K562 (cell line): ENCODE data around the gene SHROOM3. TPM values are rescaled to one million over a fixed set of nuclear protein-coding genes. Genes with fewer than 3 reads are reported as not detected.

ENCODE experiments used
- ATAC-seq: fragments of 200-7000 bp; cut with Tn5 transposase; 3 replicates; pipeline ENCODE4 v1.9.1; 2020; ENCODE audit warnings: moderate library complexity
- BruUV-seq: library from RNA; stranded (reverse); fragments of 400-500 nt; replicated peaks from 2 replicates; lab custom pipeline; 2021; lab: Mats Ljungman, UMichigan
- CTCF ChIA-PET: fragments of 300-600 bp; formaldehyde crosslinking; extraction: SDS; loops from one replicate; lab custom pipeline; 2021; ENCODE audit warnings: low intra/inter-chr PET ratio; lab: Yijun Ruan, JAX
- POLR2A ChIA-PET: fragments of 300-600, 350-650 bp; sonication (Branson Sonifier 250); formaldehyde crosslinking; extraction: SDS; loops from one replicate; lab custom pipeline; 2021; ENCODE audit warnings: antibody characterized with exemption, inconsistent platforms; lab: Yijun Ruan, JAX
- DNase-seq, 4 experiments: peaks; one replicate each; pipeline versions ENCODE4 v3.0.0 to v3.0.0-alpha.2; 2011 to 2018; ENCODE audit warnings: low spot score in 3 of 4, mixed read lengths in 3 of 4; ENCODE audit errors: extremely low read depth in 1 of 4
- FAIRE-seq: peaks from 2 replicates; lab custom pipeline; 2011; peaks lifted over from hg19 to GRCh38; lab: Jason Lieb, UNC
- H2AFZ ChIP-seq: 2 replicates; pipeline ENCODE4 v1.6.0; 2011; ENCODE audit warnings: low read depth, low read length, control low read depth, inconsistent platforms
- H3K27ac ChIP-seq: fragments of 200-600 bp; 3 replicates; pipeline ENCODE4 v1.8.0; 2011; ENCODE audit warnings: low read depth, mild to moderate bottlenecking, control low read depth, inconsistent platforms, low read length, moderate library complexity, mixed read lengths; ENCODE audit errors: extremely low read depth
- H3K27me3 ChIP-seq, 2 experiments: fragments of 300-600 bp in 1 of 2; 2 replicates in 1 of 2; 3 replicates in 1 of 2; pipeline versions ENCODE4 v1.6.0 to v1.8.0; 2011; ENCODE audit warnings: inconsistent platforms in 2 of 2, low read length in 2 of 2, mild to moderate bottlenecking in 1 of 2, mixed read lengths in 1 of 2, moderate library complexity in 1 of 2; ENCODE audit not compliant: control insufficient read depth in 2 of 2, insufficient read depth in 2 of 2
- H3K36me3 ChIP-seq: fragments of 300-600 bp; 3 replicates; pipeline ENCODE4 v1.8.0; 2011; ENCODE audit warnings: mild to moderate bottlenecking, low read length, inconsistent platforms; ENCODE audit not compliant: control insufficient read depth, insufficient read depth
- H3K4me1 ChIP-seq, 2 experiments: fragments of 200-600 bp in 1 of 2; replicated peaks in 1 of 2; 2 replicates in 1 of 2; 3 replicates in 1 of 2; pipeline versions ENCODE4 v1.5.1 to v1.8.0; 2011; ENCODE audit warnings: inconsistent platforms in 2 of 2, low read length in 2 of 2, mild to moderate bottlenecking in 1 of 2, mixed read lengths in 1 of 2, moderate library complexity in 1 of 2; ENCODE audit not compliant: control insufficient read depth in 2 of 2, insufficient read depth in 2 of 2
- H3K4me2 ChIP-seq: 2 replicates; pipeline ENCODE4 v1.6.1; 2011; ENCODE audit warnings: low read length, control low read depth, inconsistent platforms, mixed read lengths; ENCODE audit not compliant: insufficient read depth
- H3K4me3 ChIP-seq: fragments of 200-600 bp; sonication (generic), shearing (Covaris generic); 2 replicates; pipeline ENCODE4 v1.5.1; 2016; ENCODE audit warnings: control low read depth, inconsistent platforms
- H3K79me2 ChIP-seq: fragments of 200-600 bp; 3 replicates; pipeline ENCODE4 v1.8.0; 2011; ENCODE audit warnings: low read length, inconsistent platforms; ENCODE audit not compliant: control insufficient read depth, insufficient read depth
- H3K9ac ChIP-seq, 2 experiments: 2 replicates each; pipeline versions ENCODE4 v1.6.0 to v1.6.1; 2011; ENCODE audit warnings: low read depth in 2 of 2, low read length in 2 of 2, control low read depth in 1 of 2, inconsistent platforms in 1 of 2, mild to moderate bottlenecking in 1 of 2, mixed read lengths in 1 of 2; ENCODE audit not compliant: insufficient read depth in 1 of 2
- H3K9me1 ChIP-seq: one replicate; pipeline ENCODE4 v1.6.0; 2011; ENCODE audit warnings: inconsistent platforms, mild to moderate bottlenecking, low read length, moderate library complexity; ENCODE audit not compliant: control insufficient read depth, insufficient read depth
- H3K9me3 ChIP-seq: replicated peaks from 2 replicates; pipeline ENCODE4 v1.5.1; 2011; ENCODE audit warnings: low read depth, low read length, inconsistent platforms; ENCODE audit not compliant: control insufficient read depth, insufficient read depth
- H4K20me1 ChIP-seq: replicated peaks from 2 replicates; pipeline ENCODE4 v1.6.1; 2011; ENCODE audit warnings: low read length, inconsistent platforms, mixed read lengths; ENCODE audit not compliant: control insufficient read depth, insufficient read depth
- HMG20B ChIP-seq: fragments of 250-450 bp; sonication (Bioruptor Pico); IDR thresholded peaks from 2 replicates; pipeline ENCODE4 v1.5.0; 2021; ENCODE audit warnings: mild to moderate bottlenecking
- KAT8 ChIP-seq: fragments of 450-650 bp; IDR thresholded peaks from 2 replicates; pipeline ENCODE4 v1.6.1; 2016; ENCODE audit warnings: low read depth, mild to moderate bottlenecking
- PCBP1 ChIP-seq: fragments of 200-400 bp; formaldehyde crosslinking; IDR thresholded peaks from 2 replicates; pipeline ENCODE4 v1.6.1; 2018; ENCODE audit warnings: mild to moderate bottlenecking, low read depth, low read length; ENCODE audit not compliant: poor library complexity, severe bottlenecking
- RAD51 ChIP-seq: fragments of 450-650 bp; IDR thresholded peaks from 2 replicates; pipeline ENCODE4 v1.7.1; 2016; ENCODE audit warnings: low read depth, mild to moderate bottlenecking, borderline replicate concordance
- RBM14 ChIP-seq: fragments of 200-400 bp; formaldehyde crosslinking; IDR thresholded peaks from 2 replicates; pipeline ENCODE4 v1.6.1; 2018; ENCODE audit warnings: low read depth, mild to moderate bottlenecking, low read length, moderate library complexity, borderline replicate concordance; ENCODE audit not compliant: insufficient read depth
- SMAD1 ChIP-seq: fragments of 150-350 bp; IDR thresholded peaks from 2 replicates; pipeline ENCODE4 v1.6.1; 2014; ENCODE audit warnings: low read length, low read depth; ENCODE audit not compliant: partially characterized antibody
- ZNF431 ChIP-seq: sonication (generic); formaldehyde crosslinking; IDR thresholded peaks from 2 replicates; pipeline ENCODE4 v1.8.0; 2022; ENCODE audit warnings: mild to moderate bottlenecking, missing genetic modification reagents
- WGBS: fragments of 100-300 bp; shearing (Covaris generic); methylation state at CpG from one replicate; pipeline ENCODE4 v1.1.6; 2016; ENCODE audit warnings: low coverage, mixed read lengths; ENCODE audit not compliant: insufficient coverage; ENCODE audit errors: missing lambda C conversion rate; 5-methylcytosine and 5-hydroxymethylcytosine counted together
- in situ Hi-C: fragments of 300-500 bp; cut with MboI; formaldehyde crosslinking; loops from 4 replicates; pipeline ENCODE4 v1.15.0; 2018; ENCODE audit warnings: inconsistent platforms, mixed read lengths
- intact Hi-C: fragments of 100-400 bp; cut with micrococcal nuclease; formaldehyde crosslinking; loops from 2 replicates; pipeline ENCODE4 v1.14.2; 2022
- polyA plus RNA-seq, 8 experiments: library from polyadenylated mRNA; depleted of rRNA in 4 of 8; stranded (reverse) in 5 of 8; unstranded in 3 of 8; fragments of >200 nt; fragmentation: Nextera tagmentation in 2 of 8; fragmentation: Illumina TruSeq in 1 of 8; extraction: Ambion mirVana in 2 of 8; extraction: Trizol in 1 of 8; gene quantifications; 2 replicates each; pipeline versions ENCODE4 v1.2.1 to v1.2.3, GENCODE V29; 2011 to 2014; ENCODE audit warnings: inconsistent platforms in 1 of 8, missing spikeins in 1 of 8
- total RNA-seq, 7 experiments: library from RNA; depleted of rRNA in 6 of 7; stranded (reverse); fragments of >200 nt in 6 of 7; fragmentation: Illumina TruSeq in 2 of 7; extraction: Trizol in 2 of 7; gene quantifications; 2 replicates each; pipeline versions ENCODE4 v1.2.1 to v1.2.3, GENCODE V29; 2011 to 2021; ENCODE audit warnings: low replicate concordance in 1 of 7
- TF ChIP-seq, protein P1 (sequence below), 2 experiments: fragments of 450-650 bp; conservative IDR thresholded peaks; 2 replicates each; pipeline ENCODE4 v1.6.1; 2017; ENCODE audit warnings: mild to moderate bottlenecking in 2 of 2, moderate library complexity in 2 of 2
- TF ChIP-seq, protein P2 (sequence below), 2 experiments: IDR thresholded peaks in 1 of 2; conservative IDR thresholded peaks in 1 of 2; 2 replicates each; pipeline ENCODE4 v1.6.1; 2016; ENCODE audit warnings: low read depth in 2 of 2, mild to moderate bottlenecking in 1 of 2, missing compliant biosample characterization in 1 of 2, missing genetic modification characterization in 1 of 2, moderate library complexity in 1 of 2
- TF ChIP-seq, protein P3 (sequence below): fragments of 450-650 bp; IDR thresholded peaks from 2 replicates; pipeline ENCODE4 v1.6.1; 2017; ENCODE audit warnings: mild to moderate bottlenecking, moderate library complexity

SHROOM3 gene
- total and polyA plus RNA-seq, 9 of the 15 experiments (the other 6 are each of a cell fraction or from before 2014, with no cell fraction given), result 0.01 to 0.07 TPM; not detected in 7

DNA sequence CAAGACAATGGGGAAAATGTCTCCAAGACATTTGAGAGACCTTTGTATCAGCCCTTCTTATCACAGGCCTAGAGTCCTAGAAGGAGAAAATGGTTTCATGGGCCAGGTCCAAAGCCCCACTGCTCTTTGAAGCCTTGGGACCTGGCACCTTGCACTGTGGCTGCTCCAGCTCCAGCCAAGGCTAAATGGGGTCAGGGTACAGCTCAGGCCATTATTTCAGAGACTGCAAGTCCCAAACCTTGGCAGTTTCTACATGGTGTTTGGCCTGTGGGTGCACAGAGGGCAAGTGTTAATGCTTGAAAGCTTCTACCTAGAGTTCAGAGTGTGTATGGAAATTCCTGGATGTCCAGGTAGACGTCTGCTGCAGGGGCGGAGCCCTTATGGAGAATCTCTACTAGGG is 28.5 kb downstream of the SHROOM3 start:
- H3K4me3 ChIP-seq, result no peak overlapping the region
- DNase-seq (no peak), FAIRE-seq (no peak), ATAC-seq (no peak)
- TF ChIP-seq, protein P1, sequence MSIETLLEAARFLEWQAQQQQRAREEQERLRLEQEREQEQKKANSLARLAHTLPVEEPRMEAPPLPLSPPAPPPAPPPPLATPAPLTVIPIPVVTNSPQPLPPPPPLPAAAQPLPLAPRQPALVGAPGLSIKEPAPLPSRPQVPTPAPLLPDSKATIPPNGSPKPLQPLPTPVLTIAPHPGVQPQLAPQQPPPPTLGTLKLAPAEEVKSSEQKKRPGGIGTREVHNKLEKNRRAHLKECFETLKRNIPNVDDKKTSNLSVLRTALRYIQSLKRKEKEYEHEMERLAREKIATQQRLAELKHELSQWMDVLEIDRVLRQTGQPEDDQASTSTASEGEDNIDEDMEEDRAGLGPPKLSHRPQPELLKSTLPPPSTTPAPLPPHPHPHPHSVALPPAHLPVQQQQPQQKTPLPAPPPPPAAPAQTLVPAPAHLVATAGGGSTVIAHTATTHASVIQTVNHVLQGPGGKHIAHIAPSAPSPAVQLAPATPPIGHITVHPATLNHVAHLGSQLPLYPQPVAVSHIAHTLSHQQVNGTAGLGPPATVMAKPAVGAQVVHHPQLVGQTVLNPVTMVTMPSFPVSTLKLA (conservative IDR thresholded peaks at IDR 0.05), result no peak
- no peak for TF ChIP-seq RAD51
- no peak for TF ChIP-seq KAT8
- no peak for TF ChIP-seq HMG20B (CRISPR knock-in tag)
- no peak for TF ChIP-seq SMAD1
- BruUV-seq, result no TSS peak
- in situ Hi-C loops, result no loop called here
- POLR2A ChIA-PET, result no interaction called here
- H4K20me1 ChIP-seq, result no peaks in the 10 kb centered on the region
- intact Hi-C loops, result no loop called here
- H3K4me1 ChIP-seq, result peaks cover 0 to 3% of the 10 kb centered on the region in 2 experiments; a peak in 1 of 5 replicates
- no peak overlapping the region for H2AFZ ChIP-seq
- 0 out of 2 replicates have a peak, but pooled peaks cover 2% of the 10 kb centered on the region for H3K9me3 ChIP-seq
- 0% methylated on average over 2 of the region's 2 CpGs for WGBS
- H3K36me3 ChIP-seq, result no peaks in the 10 kb centered on the region
- no peak overlapping the region for H3K4me2 ChIP-seq
- H3K27ac ChIP-seq, result no peak overlapping the region
- CTCF ChIA-PET, result no interaction called here
- no peak overlapping the region for H3K9ac ChIP-seq
- no peaks in the 10 kb centered on the region for H3K27me3 ChIP-seq
- H3K79me2 ChIP-seq, result no peaks in the 10 kb centered on the region
- H3K9me1 ChIP-seq, result no peaks in the 10 kb centered on the region

DNA sequence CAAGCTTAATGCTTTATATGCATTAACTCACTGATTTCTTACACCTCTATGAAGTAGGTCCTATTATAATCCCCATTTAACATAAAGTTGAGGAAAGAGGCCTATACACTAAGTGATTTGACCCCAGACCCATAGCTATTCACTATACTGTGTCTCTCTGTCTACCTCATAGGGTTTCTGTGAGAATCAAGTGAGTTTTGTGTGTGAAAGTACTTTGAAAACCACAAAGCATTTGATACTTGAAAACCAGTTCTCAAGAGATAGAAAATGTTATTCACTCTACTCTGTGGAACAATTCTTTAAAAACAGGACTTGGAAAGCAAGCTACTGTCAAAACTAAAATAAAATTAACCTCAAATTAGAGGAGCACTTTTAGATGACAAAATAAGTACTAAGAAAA is 35.0 kb downstream of the SHROOM3 start:
- no peaks in the 10 kb centered on the region for H3K9me3 ChIP-seq
- H4K20me1 ChIP-seq, result no peaks in the 10 kb centered on the region
- no peaks in the 10 kb centered on the region for H3K36me3 ChIP-seq
- POLR2A ChIA-PET, result no interaction called here
- H3K79me2 ChIP-seq, result no peaks in the 10 kb centered on the region
- H3K4me1 ChIP-seq, result no peaks in the 10 kb centered on the region
- H3K9me1 ChIP-seq, result no peaks in the 10 kb centered on the region
- in situ Hi-C loops (no loop called here), intact Hi-C loops (no loop called here)
- FAIRE-seq (no peak), ATAC-seq (no peak), DNase-seq (no peak)
- no peak overlapping the region for H3K4me3 ChIP-seq
- H3K9ac ChIP-seq, result no peak overlapping the region
- no TSS peak for BruUV-seq
- no peak overlapping the region for H3K27ac ChIP-seq
- CTCF ChIA-PET, result no interaction called here
- no peak overlapping the region for H2AFZ ChIP-seq
- H3K4me2 ChIP-seq, result no peak overlapping the region
- H3K27me3 ChIP-seq, result no peaks in the 10 kb centered on the region
- TF ChIP-seq, protein P2, sequence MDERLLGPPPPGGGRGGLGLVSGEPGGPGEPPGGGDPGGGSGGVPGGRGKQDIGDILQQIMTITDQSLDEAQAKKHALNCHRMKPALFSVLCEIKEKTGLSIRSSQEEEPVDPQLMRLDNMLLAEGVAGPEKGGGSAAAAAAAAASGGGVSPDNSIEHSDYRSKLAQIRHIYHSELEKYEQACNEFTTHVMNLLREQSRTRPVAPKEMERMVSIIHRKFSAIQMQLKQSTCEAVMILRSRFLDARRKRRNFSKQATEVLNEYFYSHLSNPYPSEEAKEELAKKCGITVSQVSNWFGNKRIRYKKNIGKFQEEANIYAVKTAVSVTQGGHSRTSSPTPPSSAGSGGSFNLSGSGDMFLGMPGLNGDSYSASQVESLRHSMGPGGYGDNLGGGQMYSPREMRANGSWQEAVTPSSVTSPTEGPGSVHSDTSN (CRISPR knock-in tag; IDR thresholded peaks at IDR 0.05; ENCODE audit: low read depth), result no peak
- TF ChIP-seq, protein P2 (tag; conservative IDR thresholded peaks at IDR 0.05; ENCODE audit: low read depth), result no peak
- no peak for TF ChIP-seq ZNF431 (CRISPR knock-in tag)
- TF ChIP-seq PCBP1, result no peak
- no peak for TF ChIP-seq RBM14
- TF ChIP-seq, protein P3, sequence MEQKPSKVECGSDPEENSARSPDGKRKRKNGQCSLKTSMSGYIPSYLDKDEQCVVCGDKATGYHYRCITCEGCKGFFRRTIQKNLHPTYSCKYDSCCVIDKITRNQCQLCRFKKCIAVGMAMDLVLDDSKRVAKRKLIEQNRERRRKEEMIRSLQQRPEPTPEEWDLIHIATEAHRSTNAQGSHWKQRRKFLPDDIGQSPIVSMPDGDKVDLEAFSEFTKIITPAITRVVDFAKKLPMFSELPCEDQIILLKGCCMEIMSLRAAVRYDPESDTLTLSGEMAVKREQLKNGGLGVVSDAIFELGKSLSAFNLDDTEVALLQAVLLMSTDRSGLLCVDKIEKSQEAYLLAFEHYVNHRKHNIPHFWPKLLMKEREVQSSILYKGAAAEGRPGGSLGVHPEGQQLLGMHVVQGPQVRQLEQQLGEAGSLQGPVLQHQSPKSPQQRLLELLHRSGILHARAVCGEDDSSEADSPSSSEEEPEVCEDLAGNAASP, result no peak
